GDM1 (cell line): Measurements from ENCODE around the gene DOCK9.

Source experiments
- DNase-seq: peaks from one replicate; lab custom pipeline; 2025; lab: John Stamatoyannopoulos, UW

Gene DOCK9

DNA sequence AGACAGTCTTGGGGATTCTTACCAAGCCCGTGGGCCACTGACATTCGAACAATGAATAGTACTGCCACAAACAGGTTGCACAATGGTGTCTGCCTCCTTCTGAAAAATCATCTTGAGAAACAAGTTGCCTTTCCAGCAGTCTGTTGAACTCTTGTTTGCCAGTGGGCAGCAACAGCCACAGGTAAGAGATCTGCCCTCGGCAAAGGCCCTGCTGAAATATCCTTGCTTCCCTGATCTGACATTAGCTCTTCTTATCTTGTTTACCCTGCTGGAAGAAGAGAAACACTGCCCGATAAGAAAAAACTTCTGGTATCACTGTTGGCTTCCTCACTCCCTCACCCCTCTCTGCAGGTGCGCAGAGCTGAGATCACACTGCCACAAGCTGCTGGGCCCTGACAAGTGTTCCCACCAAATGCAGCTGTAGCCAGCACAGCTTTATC is 2.0 kb downstream of the DOCK9 start:
- no peak for DNase-seq

DNA sequence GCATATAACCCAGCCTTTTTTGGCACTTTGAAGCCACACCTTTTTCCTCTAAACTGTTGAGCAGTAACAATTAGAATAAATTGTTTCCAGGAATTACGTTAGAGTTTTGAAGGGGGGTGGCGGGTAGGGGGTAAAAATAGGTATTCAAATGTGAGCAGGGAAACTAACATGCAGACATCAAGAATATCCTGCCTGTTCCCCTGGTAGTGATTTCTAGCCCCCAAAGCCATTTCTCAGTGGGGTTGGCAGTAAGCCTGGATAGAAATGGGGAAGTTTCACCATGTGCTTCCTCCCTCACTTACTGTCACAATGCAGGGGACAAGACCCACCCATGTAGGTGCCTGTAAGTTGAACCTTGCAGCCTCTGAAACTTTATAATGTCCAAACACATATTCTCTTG is 3.8 kb downstream of the DOCK9 start:
- DNase-seq, result peak; percentile 76

DNA sequence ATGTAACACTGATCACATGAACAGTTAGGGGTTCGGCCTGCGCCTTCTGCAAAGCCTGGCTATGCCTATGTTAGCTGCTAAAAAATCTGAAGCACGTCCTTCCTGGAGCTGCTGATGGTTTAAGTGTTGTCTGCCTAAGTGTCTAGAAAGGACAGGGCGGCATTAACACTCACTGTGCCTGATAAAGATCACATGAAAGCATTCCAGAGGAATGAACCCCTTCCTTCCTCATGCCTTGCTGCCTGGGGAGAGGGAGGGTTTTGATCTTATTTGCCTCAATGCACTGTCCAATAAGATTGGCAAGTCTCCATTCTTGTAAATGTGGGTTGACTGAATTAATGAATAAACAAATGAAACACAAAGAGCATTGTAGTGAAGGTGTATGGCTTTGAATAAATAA is 5.2 kb downstream of the DOCK9 start:
- DNase-seq, result no peak

DNA sequence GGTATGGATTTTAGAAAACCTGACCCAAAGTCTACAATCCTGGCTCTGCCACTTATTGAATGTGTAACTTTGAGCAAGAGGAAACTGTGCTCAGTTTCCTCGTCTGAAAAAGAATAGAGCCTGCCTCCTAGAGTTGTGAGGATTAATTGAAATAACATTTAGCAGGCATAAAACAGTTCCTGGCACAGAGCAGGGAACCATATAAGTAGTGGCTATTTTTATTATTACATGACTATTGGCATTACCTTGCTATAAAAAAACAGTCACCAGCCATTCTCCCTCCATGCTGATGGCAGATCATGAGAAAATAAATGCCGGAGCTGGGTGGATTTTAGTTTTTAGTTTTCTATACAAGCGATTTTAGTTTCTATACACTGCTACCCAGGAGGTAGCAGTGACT is 5.8 kb downstream of the DOCK9 start:
- no peak for DNase-seq

DNA sequence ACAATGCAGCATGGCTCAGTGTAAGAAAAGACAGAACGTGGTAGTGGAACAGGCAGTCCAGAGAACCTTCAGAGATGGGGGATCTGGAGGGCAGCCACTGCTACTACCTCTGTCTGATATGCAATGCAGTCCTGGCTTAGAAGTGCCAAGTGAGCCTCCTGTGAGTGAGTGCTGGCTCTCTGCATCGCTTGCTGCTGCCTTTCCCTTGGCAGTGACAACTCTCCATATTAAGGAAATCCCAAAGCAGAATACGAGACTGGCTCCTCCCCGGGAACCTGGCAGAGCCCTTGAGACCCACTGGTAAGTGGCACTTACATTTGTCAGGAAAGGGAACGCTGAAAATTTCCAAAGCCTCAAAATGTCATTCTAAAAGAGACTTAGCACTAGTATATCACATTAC is 7.5 kb downstream of the DOCK9 start:
- no peak for DNase-seq

DNA sequence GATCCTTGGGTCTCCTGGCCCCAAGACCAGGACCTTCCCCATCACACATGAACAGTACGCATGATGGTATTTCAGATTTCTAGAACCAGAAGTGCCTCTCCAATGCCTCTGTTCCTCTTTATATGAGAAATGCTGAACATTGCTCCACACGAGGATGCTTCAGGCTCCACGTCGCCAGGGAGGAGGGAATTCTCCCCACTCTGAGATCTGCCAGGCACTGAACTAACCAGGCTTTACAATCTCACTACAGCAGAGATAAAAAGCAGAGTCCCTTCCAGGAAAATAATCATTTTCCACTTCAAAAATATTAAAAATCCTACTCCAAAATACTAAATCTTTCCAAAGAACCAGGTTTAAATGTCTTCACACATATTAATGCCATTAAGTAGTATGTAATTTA is 10.4 kb downstream of the DOCK9 start:
- DNase-seq, result no peak

DNA sequence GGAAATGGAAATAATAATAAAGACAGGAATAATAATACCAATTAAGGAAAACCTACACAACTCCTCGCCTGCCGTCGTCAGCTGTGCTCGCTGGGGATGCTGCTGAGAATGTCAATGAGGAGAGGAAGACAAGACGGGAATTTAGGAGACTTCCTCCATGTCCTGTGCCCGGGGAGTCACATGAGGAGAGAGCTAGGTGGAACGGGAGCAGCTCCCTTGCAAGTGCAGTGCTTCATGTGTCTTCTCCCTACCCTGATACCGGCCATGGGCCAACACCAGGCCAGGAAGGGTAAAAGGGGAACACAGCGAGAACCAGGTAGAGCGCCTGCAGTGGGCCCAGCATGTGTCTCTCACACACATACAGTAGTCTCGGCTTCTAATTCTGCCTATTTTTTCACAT is 11.8 kb downstream of the DOCK9 start:
- DNase-seq, result no peak

DNA sequence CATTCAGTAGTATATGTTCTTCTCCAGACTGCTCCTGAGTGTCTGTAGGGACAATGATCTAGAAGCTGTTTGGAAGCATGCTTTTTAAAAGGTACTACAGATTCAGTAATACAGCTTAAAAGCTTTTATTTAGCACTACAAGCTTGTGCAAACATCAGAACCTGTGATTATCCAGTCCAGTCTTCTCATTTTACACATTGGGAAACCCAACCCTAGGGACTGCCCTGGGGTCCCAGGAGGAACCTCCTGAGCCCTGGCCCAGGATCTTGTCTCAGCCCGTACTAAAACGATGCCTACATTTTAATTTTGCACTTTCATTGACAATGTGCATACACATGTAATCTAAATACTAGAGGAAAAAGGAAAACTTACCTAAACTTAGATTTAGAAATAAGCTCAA is 12.5 kb downstream of the DOCK9 start:
- DNase-seq, result no peak

DNA sequence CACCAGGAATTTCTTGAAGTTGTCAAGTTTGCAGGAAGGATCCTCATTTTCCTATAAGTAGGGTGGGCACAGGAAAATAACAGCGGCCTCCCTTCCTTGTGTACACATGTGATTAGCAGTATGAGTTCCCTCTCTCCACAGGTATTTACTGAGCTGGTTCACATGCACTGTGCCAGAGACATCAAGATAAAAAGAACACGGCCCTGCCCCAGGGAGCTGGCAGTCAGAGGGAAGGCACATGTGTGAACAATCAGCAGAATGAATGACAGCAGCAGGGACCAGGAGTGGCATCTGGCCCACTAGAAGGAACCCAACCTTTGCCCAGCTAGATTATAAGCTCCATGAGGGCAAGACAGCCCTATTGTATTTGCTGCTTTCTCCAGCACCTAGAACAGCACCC is 13.9 kb downstream of the DOCK9 start:
- no peak for DNase-seq

DNA sequence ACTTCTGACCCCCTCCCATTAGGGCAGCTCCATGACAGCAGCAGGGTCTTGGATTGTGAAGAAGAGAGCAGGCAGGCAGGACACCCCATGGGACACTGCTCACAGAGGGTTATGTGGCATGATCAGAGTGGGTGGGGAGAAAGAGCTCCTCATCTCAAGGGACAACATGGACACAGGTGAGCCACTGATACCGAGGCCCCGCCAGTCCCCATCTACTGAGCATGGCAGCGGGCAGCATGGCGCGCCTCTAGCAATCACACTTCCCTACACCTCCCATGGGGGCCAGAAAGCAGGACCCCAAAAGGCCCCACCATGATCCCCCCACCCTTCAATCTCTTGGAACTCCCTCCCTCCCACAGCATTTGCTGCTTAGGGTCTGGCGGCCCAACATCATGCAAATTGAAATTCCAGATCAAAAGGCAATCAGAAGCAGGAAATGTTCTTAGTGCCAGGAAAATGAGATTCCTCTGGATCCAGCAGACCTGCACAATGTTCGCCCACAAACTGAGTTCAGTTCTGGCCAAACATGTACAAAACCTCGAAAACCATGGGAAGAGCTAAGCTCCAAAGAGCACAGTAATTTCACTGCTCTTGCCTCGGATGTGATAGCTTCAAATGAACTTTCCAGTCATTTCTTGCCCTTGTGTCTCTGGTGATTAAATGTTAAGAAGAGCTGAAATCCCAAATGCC is 14.8 kb downstream of the DOCK9 start:
- no peak for DNase-seq

DNA sequence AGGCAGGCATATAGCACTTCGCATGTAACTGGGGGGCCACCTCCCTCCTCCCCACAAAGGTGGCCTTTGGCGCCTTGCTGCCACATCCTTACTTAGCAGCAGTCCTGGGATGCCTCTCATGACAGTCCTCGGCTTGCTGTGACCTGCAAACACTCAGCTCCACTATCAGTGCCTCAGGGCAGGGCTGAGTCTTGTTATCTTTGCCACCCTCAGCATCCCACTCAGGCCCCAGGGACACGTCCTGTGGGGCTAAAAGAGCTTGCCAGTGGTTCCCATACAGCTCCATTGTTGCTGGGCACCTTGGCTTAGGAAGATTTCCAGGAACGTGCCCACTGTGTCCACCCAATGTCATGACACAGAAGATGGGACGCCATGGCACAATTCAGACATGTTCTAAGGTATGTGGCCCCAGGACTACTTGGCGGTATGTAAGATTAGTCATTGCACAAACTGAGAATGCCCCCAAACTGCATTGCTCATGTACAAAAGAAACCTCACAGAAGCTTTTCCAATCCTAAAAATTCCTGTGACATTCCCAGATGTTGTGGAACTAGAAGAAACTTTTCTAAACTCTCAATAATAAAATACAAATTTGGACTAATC is 16.3 kb downstream of the DOCK9 start:
- no peak for DNase-seq

DNA sequence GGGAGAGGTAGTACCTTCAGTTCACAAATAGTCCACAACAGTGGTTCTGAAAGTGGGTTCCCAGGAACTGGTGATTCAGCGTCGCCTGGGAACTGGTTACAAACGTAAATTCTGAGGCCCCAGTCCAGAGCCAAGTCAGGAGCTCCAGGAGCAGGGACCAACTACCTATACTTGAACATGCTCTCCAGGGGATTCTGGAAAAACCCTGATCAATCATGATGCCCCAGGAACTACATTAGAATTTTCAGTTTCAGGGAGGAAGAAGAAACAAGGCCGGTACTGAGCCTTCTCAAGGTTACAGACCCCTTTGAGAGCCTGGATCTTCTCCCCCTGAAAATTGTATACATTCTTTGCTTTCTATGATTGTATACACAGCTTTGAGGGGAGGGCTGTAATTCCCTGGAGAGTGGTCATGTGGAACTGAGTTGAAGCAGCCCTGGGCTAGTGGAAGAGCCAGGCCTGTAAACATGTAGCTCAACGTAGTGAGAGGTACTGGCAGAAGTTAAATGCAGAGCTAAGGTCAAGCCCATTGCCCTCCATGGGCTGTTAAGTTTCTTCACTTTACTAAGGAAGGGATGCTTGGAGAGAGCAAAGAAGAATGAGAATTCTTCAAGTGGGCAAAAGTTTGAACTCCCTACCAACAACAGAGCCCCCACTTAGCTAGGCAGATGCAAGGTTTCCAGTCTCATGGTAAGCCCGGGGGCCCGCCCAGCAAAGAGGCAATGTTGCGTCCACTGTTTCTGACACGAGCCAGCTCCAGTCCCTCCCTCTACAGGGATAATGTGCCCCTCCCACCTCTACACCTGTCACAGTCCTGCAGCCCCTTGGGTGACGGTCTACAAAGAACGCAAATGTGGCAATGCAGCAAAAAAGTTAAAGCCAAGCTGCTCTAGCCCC is 17.0 kb downstream of the DOCK9 start:
- no peak for DNase-seq

DNA sequence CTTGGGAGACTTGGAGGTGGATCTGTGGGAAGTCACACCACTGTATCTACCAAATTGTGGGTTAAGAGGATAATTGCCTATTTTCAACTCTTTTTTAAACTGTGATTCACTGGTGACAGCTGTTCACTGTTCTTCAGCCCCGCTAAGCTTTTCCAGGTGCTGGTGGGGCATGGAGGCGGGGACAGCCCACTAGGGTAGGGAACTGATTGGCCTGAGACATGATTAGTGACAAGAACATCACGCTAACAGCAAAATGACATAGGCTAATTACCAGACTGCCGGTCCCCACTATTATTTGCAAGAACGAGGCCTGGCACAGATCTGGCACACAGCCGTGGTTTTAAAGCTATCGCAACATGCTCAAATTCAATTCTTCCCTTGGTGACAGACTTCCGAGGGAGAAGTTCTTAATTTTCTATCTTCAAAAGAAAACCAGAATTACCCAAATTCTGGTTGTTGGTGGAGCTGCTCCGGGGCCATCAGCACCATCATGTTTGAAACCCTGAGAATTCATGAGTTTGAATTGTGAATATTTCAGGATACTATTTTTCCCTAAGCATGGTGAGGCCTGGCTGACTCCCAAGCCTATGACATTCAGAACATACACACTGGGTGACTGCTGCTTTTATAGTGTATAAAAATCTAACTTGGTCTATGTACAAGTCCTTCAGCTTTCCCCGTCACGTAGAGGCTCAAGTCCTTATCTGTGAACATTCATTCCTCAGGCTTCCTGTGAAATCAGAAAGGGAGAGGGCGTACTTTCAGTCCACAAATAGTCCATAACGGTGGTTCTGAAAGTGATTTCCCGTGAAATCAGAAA is 17.9 kb downstream of the DOCK9 start:
- DNase-seq, result no peak

DNA sequence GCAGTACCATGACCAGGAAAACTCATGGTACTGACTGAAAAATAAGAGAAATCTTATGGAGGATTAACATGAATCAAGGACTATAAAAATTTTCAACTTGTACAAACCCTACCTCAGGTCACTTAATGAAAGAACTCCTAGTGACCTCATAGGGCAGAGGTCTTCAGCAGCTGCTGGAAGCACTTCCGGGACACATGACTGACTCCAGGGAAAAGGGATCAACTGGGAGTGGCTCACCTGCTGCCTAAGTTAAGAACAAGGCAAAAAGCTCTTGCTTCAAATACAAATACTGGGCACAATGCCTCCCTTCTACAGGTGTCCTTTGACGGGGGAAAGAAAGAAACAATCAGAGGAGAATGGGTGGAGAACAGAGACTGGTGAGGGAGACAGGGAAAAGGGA is 18.6 kb downstream of the DOCK9 start:
- DNase-seq, result no peak

DNA sequence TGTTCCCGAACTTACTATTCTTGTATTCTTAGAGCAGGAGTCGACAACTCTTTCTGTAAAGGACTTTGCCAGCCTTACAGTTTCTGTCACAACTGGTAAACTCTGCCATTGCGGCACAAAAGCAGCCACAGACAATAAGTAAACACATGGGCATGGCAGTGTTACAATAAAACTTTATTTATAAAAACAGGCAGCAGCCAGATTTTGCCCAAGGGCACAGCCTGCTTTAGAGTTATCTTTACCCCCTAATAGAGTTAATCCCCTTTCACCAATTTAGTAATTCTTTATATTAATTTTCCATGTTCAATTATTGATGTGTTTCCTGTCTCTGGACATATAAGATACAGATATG is 19.4 kb downstream of the DOCK9 start:
- no peak for DNase-seq

DNA sequence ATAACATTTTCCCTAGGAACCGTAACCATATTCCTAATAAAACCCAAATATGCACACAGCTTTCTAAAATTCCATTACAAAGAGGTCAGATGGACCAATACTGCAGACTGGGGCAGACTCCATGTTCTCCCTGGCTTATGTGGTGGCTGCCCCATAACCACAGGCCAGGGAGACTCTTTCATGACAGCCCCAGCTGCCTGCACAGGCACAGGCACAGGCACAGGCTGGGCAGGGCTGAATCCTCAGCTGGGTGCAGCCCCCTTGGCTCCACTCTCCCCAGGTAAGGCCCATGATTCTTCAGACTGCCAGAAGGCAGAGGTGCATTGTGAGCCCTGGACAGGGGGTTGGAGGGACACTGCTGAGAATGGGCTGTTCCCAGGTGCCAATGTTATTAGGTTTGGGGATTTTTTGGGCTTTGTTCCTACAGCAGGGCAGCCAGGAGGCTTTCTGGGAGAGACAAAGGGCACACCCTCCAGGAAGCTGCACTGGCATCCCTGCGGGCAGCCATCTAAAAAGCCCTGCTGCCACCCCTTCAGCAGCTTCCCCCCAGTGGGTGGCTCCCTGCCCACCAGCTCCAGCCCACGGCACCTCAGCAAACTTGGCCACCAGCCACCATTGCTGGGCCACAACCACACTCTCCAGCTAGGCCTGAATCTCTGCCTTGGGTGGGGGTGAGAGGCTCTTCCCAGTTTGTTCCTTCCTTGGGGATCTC is 20.0 kb downstream of the DOCK9 start:
- no peak for DNase-seq

DNA sequence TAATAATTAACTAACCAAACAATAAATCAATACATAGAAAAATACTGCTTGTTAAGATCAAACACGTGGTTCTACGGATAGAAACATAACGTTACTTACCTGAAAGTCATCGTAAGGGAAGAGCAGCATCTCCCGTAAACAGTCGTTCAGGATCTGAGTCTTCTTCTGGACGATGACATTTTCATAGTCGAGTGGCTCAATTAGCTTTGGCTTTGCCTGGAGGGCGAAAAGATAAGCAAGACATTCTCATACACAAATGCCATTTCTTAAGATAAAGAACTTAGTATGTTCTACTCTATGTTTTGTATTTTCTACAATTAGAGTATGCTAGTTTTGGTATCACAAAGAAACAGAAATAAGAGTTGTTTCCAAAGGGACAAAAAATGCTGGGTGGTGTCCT is 22.5 kb downstream of the DOCK9 start:
- DNase-seq, result no peak

DNA sequence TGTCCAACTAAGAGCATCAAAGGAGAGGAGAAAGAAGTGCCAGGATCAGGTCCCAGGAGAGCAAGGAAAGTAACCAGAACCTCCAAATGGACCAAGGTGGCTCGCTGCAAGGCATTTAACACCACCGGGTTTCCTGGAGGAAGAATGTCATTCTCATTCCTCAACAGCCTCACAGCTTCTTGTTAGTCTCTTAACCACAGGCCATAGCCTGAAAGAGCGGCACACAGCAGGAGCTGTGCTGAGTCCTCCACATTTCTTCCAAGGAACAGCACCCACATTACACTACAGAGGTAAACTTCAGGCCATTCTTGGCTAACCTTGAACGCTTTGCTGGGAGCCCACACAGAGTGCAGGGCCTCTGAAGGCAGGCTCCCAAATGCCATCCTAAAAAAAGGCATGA is 23.6 kb downstream of the DOCK9 start:
- DNase-seq, result no peak

DNA sequence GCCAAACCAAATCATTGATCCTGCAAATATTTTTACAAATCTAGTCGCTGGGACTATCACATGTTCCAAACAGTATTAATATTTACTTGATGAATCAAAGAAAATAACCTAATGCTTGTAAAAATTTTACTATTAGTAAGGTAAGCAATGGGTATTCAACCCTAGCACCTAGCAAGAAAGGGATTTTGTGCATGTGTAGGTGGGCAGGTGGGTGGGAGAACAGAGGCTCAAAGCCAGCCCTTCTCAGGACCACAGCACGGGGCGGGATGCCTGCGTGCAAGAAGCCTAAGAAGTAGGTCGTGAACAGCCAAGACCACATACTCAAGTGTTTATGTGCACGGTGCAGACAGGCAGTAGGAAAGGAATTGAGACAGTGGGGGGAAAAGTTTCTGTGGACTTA is 26.6 kb downstream of the DOCK9 start:
- no peak for DNase-seq

DNA sequence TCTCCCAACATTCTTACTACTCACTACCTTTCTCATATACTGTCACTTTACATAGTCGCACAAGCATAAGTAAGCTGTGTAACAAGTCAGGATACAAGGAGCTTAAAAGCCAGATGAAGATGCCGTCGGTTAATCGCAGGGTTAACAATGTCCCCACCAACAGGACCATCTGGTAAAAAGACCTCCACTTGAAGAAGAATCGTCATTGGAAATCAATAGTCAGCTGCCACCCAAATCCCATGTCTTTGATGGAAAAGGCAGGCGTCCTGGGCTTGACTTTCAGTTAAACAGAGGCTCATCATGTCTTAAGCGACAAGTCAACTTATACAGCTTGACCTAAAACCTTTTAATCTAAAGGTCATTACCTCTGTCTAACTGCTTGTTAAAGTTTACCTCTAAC is 27.2 kb downstream of the DOCK9 start:
- no peak for DNase-seq

DNA sequence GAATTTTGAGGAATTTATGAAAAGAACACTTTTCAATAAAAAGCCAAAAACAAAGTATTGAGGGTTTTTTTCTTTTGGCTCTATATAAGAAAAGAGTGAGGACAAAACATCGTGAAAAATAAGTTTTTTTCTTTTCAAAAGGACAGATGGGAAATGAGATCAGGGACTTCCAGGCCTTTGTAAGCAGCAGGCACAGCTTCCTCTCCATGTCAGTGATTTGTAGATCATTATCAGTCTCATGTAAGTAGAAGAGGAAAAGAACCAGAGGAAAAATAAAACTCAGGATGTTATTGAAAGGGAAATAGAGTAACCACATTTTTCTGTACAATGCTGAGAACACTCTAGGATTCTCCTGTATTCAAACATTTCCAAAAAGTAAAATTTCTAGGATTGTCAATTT is 29.9 kb downstream of the DOCK9 start:
- no peak for DNase-seq
